Measurements from ENCODE around the gene ADGRA1.

DNA sequence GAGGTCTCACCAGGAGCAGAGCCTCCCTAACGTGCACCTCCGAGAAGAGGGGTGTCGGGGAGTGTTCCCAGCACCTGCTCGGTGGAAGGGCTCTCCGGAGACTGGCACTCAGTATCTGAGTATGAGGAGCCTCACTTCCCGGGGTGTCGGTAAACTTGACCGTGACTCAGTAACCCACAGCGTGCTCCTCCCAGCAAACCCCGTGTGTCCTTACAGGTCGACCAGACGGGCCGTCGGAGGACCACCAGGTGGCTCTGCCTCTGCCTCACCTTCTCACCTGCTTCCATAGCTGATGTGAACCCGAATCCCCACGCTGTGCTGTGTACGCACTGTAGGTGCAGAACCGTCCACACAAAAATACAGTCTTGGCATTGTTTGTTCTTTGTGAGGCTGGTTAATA is 43.3 kb downstream of the ADGRA1 start:
- TF ChIP-seq, protein P1, sequence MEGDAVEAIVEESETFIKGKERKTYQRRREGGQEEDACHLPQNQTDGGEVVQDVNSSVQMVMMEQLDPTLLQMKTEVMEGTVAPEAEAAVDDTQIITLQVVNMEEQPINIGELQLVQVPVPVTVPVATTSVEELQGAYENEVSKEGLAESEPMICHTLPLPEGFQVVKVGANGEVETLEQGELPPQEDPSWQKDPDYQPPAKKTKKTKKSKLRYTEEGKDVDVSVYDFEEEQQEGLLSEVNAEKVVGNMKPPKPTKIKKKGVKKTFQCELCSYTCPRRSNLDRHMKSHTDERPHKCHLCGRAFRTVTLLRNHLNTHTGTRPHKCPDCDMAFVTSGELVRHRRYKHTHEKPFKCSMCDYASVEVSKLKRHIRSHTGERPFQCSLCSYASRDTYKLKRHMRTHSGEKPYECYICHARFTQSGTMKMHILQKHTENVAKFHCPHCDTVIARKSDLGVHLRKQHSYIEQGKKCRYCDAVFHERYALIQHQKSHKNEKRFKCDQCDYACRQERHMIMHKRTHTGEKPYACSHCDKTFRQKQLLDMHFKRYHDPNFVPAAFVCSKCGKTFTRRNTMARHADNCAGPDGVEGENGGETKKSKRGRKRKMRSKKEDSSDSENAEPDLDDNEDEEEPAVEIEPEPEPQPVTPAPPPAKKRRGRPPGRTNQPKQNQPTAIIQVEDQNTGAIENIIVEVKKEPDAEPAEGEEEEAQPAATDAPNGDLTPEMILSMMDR (IDR thresholded peaks at IDR 0.05; ENCODE audit: insufficient read depth, low read length, poor library complexity, severe bottlenecking), result no peak
- TF ChIP-seq EZH2phosphoT487 (conservative IDR thresholded peaks at IDR 0.05; ENCODE audit: low read length), result no peak
